HG03342 (cell line): Measurements from ENCODE around the gene RBM24.

ENCODE experiments used
- ATAC-seq: cut with Tn5 transposase; IDR thresholded peaks from one replicate; pipeline ENCODE4 v1.9.1; 2021; ENCODE audit warnings: mild to moderate bottlenecking, moderate library complexity; ENCODE audit not compliant: unreplicated experiment

Gene RBM24

GRCh38 chr6:17281100-17281496 lies at the start of gene RBM24:
Gene RBM24, plus strand, starts transcription at chr6:17281361. Its CDS starts 221 bp downstream, at chr6:17281582.
- no peak for ATAC-seq

DNA sequence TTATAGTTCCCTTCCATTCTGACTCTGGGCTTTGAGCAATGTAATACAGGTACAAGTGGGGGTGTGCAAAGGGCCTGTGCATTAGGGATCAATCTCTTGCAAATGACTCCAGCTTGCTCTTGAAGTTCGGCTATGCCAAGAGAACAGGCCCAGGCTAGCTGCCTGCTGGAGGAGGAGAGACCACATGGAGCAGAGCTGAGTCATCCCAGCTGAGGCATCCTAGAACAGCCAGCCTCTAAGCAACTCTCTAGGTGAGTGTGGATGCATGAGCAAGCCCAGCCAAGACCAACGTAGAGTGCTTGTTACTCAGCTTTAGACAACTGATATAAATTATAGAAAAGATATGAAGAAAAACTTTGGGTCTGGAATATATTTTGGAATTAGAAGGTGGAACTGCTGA lies 47.6 kb upstream of the RBM24 start:
- no peak for ATAC-seq

DNA sequence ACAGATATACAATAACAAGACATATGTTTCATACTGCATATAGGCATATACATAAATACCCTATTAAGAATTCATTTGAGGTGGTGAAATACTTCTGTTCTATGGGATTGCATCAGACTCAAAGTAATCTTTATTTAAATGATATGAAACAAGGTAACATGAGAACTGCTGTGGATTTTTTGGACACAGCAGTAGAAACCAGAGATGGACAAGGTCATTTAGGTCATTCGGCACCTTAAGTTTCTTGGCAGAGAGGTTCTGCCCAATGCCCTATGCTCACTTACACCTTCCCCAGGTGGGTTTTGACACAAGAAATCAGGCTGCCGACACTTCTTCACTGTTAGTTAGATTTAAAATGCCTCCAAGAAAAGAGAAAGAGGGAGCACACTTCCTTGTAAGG lies 43.9 kb upstream of the RBM24 start:
- no peak for ATAC-seq

DNA sequence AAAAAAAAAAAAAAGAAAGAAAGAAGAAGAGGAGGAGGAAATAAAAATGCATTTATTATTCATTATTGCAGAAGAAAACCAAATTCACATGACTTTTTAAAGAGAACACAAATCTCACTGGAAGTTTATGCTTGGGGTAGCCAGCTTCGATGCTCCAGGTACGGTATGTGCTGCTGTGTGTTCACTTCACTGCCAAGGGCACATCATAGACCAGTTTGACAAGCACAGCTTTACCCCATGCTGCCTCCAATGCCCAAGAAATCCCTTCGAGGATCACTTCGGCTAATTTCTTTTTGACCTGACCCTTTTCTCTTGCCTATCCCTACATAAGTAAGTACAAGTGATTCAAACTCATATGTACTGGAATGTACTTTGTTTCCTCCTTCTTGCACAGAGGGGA lies 41.9 kb upstream of the RBM24 start:
- no peak for ATAC-seq

- no peak for ATAC-seq
Measured at GRCh38 chr6:17240803-17241500, 40.2 kb upstream of the RBM24 start.

DNA sequence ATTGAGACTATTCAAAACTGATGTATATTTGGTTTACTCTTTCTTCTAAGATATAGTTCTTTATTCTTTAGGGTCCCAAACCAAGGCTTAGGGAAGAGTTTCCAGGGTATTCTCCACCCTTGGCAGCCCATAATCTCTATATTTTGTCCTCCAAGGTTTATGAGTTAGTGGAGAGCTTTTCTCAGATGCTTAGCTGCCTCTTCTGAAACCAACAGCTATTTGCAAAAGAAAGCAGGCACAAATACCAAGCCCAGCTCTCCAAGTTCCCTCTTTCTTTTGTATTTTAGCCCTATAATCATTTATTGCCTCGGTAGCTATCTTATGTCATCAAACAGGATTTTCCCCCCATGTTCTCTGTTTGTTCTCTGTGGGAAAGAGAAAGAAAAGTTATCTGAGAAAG lies 39.1 kb upstream of the RBM24 start:
- ATAC-seq = no peak

GRCh38 chr6:17250237-17250636 lies 30.9 kb upstream of the RBM24 start:
- no peak for ATAC-seq

DNA sequence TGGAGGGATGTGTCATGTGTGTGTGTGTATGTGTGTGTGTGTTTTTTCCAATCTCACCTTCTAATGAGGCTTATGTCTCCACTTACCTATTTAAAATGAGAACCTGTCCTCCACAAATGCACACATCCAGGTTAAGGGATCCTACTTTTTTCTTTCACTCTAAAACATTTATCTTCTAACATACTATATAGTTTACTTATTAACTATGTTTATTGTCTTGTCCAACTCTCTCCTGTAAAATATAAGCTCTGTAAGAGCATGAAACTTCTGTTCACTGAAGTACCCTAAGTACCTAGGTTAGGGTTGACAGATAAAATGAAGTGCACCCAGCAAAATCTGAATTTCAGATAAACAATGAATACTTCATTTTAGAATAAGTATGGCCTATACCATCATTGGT lies 29.2 kb upstream of the RBM24 start:
- ATAC-seq = no peak

GRCh38 chr6:17258749-17259148 lies 22.4 kb upstream of the RBM24 start:
- no peak for ATAC-seq

GRCh38 chr6:17265570-17265969 lies 15.6 kb upstream of the RBM24 start:
- no peak for ATAC-seq

DNA sequence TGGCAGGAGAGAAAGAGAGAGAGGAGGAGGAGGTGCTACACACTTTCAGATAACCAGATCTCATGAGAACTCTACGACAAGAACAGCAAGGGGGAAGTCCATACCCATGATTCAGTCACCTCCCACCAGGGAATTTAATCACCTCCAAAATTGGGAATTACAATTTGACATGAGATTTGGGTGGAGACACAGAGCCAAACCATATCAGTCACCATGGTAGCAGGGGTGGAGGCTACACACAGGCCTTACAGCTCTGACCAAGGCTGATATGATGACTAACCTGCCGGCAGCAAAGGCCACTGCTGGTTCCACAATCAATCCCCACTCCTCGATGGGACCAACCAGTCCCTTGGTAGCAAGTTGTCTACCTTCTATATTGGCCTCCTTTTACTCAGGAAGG lies 13.6 kb upstream of the RBM24 start:
- ATAC-seq = no peak

DNA sequence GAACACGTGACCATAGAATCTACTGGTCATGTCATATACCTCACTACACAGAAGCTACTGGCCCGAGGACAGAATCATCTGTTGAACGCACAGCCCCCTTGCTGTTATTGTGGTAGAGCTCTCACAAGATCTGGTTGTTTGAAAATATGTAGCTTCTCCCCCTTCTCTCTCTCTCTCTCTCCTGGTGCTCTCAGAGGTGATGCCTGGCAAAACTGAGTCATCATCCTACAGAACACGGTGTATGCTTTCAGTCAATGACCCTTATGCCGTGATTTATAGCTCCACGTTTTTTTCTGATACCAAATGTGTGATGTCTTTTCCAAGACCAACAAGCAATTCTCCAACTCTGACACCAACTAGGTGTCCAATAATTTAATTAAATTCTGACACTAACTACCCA lies 13.0 kb upstream of the RBM24 start:
- ATAC-seq = no peak

DNA sequence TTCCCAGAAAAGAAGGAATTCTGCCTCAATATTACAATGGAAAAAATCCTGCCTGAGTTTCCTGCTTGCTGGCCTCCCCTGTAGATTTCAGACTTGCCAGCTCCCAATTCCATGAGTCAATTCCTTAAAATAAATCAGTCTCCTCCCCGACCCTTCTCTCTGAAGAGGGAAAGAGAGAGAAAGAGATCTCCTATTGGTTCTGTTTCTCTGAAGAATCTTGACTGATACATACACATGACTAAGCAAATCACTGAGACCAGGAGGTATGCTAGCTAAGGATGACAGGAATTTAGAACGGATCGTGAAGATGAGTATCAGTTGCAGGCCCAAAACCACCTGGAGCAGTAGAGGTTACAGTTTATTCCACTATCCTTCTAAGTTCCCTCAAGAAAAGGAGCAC lies 11.3 kb upstream of the RBM24 start:
- ATAC-seq = no peak

- ATAC-seq = no peak
Measured at GRCh38 chr6:17271628-17272027, 9.5 kb upstream of the RBM24 start.

- no peak for ATAC-seq
Measured at GRCh38 chr6:17276766-17277165, 4.4 kb upstream of the RBM24 start.

- no peak for ATAC-seq
Measured at GRCh38 chr6:17277256-17277655, 3.9 kb upstream of the RBM24 start.

DNA sequence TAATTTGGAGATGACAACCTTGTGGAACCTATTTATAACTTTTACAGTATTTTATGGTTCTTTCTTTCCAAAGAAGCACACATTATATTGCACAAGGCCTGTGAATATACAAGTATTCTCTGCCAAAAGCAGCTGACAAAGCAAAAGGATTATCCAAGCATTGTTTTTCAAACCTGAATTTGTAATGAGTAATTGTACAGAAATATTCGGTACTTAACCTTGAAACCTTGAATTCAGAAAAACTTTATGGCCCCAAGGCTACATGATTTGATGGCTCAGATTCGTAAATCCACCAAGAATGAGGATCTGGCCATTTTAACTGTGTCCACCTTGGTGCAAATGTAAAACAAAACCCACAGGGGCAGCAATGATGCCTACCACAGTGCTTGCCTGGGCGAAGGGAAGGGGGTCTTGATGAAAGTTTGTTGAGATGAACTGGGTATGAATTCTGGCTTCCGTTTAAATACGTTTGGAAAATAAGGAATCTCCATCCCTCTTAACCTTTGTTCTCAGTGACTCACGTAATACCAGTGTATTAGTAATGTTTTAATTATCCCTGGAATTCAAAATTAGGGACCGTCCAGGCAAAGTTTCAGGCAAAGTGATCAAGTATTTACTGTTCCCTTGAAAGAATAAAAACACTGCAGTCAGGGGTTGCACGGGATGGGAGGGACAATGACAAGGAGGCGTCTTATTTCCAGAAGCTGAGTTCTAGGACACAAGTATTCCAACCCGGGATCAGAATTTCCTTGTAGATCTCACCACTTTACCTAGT lies 2.7 kb upstream of the RBM24 start:
- no peak for ATAC-seq

DNA sequence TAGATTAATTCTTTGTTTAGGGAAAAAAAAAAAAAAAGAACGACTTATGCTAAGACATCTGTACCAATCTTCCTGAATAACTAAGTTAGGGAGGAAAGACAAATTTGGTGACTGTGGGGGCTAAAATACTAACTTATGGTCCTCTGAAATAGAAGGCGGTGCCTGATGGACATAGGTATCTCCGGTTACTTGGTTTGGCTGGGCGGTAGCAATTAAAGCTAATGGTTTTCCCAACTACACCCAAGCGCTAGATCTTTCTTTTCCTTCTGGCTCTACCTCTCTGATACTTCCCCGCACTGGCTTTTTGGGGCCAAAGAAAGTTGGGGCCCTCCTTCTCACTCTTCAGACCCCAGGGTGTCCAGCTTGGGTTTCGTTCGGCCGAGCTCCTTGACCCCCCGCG lies 1.0 kb upstream of the RBM24 start:
- ATAC-seq = no peak

- ATAC-seq = no peak
Measured at GRCh38 chr6:17280552-17281090, 540 bp upstream of the RBM24 start.

DNA sequence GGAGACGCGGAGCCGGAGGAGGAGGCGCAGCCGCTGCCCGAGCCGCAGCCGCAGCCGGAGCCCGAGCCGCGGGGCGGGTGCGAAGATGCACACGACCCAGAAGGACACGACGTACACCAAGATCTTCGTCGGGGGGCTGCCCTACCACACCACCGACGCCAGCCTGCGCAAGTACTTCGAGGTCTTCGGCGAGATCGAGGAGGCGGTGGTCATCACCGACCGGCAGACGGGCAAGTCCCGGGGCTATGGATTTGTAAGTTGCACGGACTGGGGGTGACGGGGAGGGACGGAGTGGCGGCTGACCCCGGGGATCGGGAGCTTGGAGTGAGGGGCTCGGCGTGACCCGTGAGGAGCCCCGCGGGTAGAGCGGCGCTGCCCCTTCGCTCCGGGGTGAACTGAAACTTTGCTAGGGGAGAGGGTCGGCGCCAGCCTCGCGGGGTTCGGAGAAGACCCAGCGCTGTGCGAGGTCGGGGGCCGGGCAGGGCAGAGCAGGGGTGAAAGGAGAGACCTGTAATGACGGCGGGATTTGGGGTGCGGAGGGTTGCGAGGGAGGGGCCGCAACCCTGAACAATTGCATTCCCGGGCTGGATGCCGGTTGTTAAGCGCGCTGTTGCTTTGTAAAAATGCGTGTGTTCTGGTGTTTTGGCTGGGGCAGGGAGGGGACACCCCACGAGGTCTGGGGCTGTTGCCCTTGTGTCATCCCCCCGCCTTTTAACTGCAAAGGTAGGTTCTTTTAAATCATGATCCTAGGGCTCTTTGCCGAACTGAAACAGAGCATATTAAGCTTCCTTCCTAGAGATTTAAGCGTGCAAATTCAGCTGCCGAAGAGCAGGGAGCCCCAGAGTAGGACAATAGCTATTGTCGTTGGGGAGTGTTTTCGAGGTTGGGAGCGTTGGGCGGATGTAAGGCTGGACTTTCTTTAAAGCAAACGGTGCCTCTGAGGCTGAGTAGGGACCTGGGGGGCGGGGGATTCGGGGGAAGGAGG lies 628 bp downstream of the RBM24 start:
- no peak for ATAC-seq

GRCh38 chr6:17283074-17283473 lies 1.9 kb downstream of the RBM24 start:
- ATAC-seq = no peak
